Loucy (cell line): ENCODE measurements around the gene CAMTA1.

Experiments
- H2AFZ ChIP-seq: fragments of 200-600 bp; sonication (generic); 2 replicates; pipeline ENCODE4 v1.6.0; 2016; ENCODE audit warnings: antibody characterized with exemption, mild to moderate bottlenecking, low read length, moderate library complexity
- H3F3A ChIP-seq: fragments of 200-600 bp; 2 replicates; pipeline ENCODE4 v1.6.0; 2016; ENCODE audit warnings: antibody characterized with exemption, low read depth, mild to moderate bottlenecking
- H3K27me3 ChIP-seq: fragments of 200-600 bp; sonication (generic); 2 replicates; pipeline ENCODE4 v1.6.1; 2014; ENCODE audit warnings: low read length, mild to moderate bottlenecking; ENCODE audit not compliant: insufficient read depth, poor library complexity, severe bottlenecking
- H3K36me3 ChIP-seq: fragments of 200-600 bp; sonication (generic); 2 replicates; pipeline ENCODE4 v1.6.1; 2016; ENCODE audit warnings: low read length; ENCODE audit not compliant: insufficient read depth
- H3K4me1 ChIP-seq: fragments of 200-600 bp; sonication (generic); 2 replicates; pipeline ENCODE4 v1.5.1; 2014; ENCODE audit warnings: low read length, mild to moderate bottlenecking; ENCODE audit not compliant: insufficient read depth, poor library complexity, severe bottlenecking
- H3K4me2 ChIP-seq: fragments of 200-600 bp; sonication (generic); 2 replicates; pipeline ENCODE4 v1.6.0; 2014; ENCODE audit warnings: antibody characterized with exemption, low read length, low read depth, mild to moderate bottlenecking; ENCODE audit not compliant: poor library complexity, severe bottlenecking
- H3K4me3 ChIP-seq: fragments of 200-600 bp; sonication (generic); 2 replicates; pipeline ENCODE4 v1.5.1; 2014; ENCODE audit warnings: low read length, mild to moderate bottlenecking, mixed read lengths; ENCODE audit not compliant: poor library complexity, severe bottlenecking
- H3K79me2 ChIP-seq: fragments of 200-600 bp; sonication (generic); 2 replicates; pipeline ENCODE4 v1.6.1; 2014; ENCODE audit warnings: low read length; ENCODE audit not compliant: insufficient read depth
- H3K9ac ChIP-seq: fragments of 200-600 bp; sonication (generic); 2 replicates; pipeline ENCODE4 v1.6.0; 2014; ENCODE audit warnings: mild to moderate bottlenecking, low read depth, low read length, moderate library complexity; ENCODE audit not compliant: poor library complexity, severe bottlenecking
- H3K9me2 ChIP-seq: fragments of 200-600 bp; sonication (generic); replicated peaks from 2 replicates; pipeline ENCODE4 v1.6.1; 2016; ENCODE audit warnings: low read depth, low read length, mixed read lengths
- H3K9me3 ChIP-seq: fragments of 200-600 bp; sonication (generic); 2 replicates; pipeline ENCODE4 v1.6.1; 2014; ENCODE audit warnings: mild to moderate bottlenecking, antibody characterized with exemption, low read length, low read depth; ENCODE audit not compliant: insufficient read depth
- H4K20me1 ChIP-seq: fragments of 200-600 bp; sonication (generic); 2 replicates; pipeline ENCODE4 v1.6.0; 2014; ENCODE audit warnings: antibody characterized with exemption, low read length, mild to moderate bottlenecking; ENCODE audit not compliant: insufficient read depth, poor library complexity, severe bottlenecking
- EZH2phosphoT487 ChIP-seq: fragments of 200-600 bp; IDR thresholded peaks from 2 replicates; pipeline ENCODE4 v1.6.1; 2018; ENCODE audit warnings: antibody characterized with exemption, mild to moderate bottlenecking, moderate library complexity, borderline replicate concordance
- TF ChIP-seq, protein P1 (sequence below): fragments of 200-600 bp; sonication (generic); conservative IDR thresholded peaks from 2 replicates; pipeline ENCODE4 v1.5.1; 2014; ENCODE audit warnings: mild to moderate bottlenecking, antibody characterized with exemption, low read length

CAMTA1 gene

DNA sequence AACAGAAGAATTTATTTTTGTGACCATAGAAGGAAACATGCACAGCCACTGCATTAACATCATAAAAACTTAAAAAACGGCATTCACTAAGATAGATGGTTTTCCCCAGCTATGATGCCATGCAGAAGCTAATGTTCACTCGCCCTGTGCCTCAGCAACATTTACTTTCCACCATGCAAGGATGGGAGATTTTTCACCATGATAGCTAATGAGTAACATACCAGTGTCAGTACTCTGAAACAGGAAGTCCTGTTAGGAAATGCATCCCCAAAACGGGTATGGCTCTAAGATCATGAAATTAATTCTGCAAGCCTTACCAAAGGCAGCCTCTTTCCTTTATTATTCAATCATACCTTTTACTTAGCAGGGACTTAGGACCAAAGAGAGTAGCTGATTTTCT is 968.4 kb downstream of the CAMTA1 start:
- no peaks in the 10 kb centered on the region for H3K9me3 ChIP-seq
- H3K79me2 ChIP-seq = no peaks in the 10 kb centered on the region
- H3K4me3 ChIP-seq = peak overlapping the region; percentile 63
- peak overlapping the region; percentile 31 for H3K9ac ChIP-seq
- no peaks in the 10 kb centered on the region for H4K20me1 ChIP-seq
- no peaks in the 10 kb centered on the region for H3K27me3 ChIP-seq
- no peaks in the 10 kb centered on the region for H3F3A ChIP-seq
- peak overlapping the region; percentile 69 for H3K4me2 ChIP-seq
- no peaks in the 10 kb centered on the region for H3K36me3 ChIP-seq
- no peak for TF ChIP-seq EZH2phosphoT487
- TF ChIP-seq, protein P1, sequence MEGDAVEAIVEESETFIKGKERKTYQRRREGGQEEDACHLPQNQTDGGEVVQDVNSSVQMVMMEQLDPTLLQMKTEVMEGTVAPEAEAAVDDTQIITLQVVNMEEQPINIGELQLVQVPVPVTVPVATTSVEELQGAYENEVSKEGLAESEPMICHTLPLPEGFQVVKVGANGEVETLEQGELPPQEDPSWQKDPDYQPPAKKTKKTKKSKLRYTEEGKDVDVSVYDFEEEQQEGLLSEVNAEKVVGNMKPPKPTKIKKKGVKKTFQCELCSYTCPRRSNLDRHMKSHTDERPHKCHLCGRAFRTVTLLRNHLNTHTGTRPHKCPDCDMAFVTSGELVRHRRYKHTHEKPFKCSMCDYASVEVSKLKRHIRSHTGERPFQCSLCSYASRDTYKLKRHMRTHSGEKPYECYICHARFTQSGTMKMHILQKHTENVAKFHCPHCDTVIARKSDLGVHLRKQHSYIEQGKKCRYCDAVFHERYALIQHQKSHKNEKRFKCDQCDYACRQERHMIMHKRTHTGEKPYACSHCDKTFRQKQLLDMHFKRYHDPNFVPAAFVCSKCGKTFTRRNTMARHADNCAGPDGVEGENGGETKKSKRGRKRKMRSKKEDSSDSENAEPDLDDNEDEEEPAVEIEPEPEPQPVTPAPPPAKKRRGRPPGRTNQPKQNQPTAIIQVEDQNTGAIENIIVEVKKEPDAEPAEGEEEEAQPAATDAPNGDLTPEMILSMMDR = no peak
- H3K4me1 ChIP-seq = peaks cover 22% of the 10 kb centered on the region
- H3K9me2 ChIP-seq = no peaks in the 10 kb centered on the region
- peak overlapping the region; percentile 93 for H2AFZ ChIP-seq

- no peak overlapping the region for H3K4me3 ChIP-seq
- no peak overlapping the region for H3K9ac ChIP-seq
- H3K79me2 ChIP-seq = no peaks in the 10 kb centered on the region
- peak overlapping the region; percentile 69 for H3K4me2 ChIP-seq
- peaks cover 22% of the 10 kb centered on the region for H3K4me1 ChIP-seq
- no peaks in the 10 kb centered on the region for H3F3A ChIP-seq
- no peak for TF ChIP-seq EZH2phosphoT487
- TF ChIP-seq, protein P1 = no peak
- H3K9me3 ChIP-seq = no peaks in the 10 kb centered on the region
- no peaks in the 10 kb centered on the region for H3K36me3 ChIP-seq
- no peaks in the 10 kb centered on the region for H4K20me1 ChIP-seq
- peak overlapping the region; percentile 93 for H2AFZ ChIP-seq
- H3K27me3 ChIP-seq = no peaks in the 10 kb centered on the region
- H3K9me2 ChIP-seq = no peaks in the 10 kb centered on the region
These were observed 969.0 kb downstream of the CAMTA1 start for GRCh38 chr1:7754234-7754633.

DNA sequence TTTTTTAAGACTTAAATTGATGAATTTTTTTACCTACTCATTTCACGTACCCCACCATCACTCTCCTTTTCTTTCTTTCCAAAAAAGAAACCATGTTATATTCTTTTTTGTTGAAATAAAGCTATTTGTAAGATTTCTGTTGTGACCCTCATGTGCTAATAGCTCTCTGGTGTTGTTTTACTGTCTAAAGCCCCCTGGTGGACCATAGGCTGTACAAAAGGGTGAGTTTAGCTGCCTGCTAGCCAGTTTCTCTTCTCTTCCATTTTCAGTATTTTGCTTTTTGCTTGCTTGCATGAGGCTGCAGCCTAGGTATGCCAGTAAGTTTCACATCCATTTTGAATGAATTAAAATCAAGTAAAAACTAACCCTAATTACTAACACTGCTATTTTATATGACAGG is 970.2 kb downstream of the CAMTA1 start:
- H4K20me1 ChIP-seq = no peaks in the 10 kb centered on the region
- no peak overlapping the region for H3K9ac ChIP-seq
- no peak overlapping the region for H3K4me2 ChIP-seq
- no peaks in the 10 kb centered on the region for H3K9me3 ChIP-seq
- no peaks in the 10 kb centered on the region for H3K36me3 ChIP-seq
- no peaks in the 10 kb centered on the region for H3K79me2 ChIP-seq
- H3K4me1 ChIP-seq = peaks cover 22% of the 10 kb centered on the region
- no peaks in the 10 kb centered on the region for H3F3A ChIP-seq
- no peaks in the 10 kb centered on the region for H3K27me3 ChIP-seq
- TF ChIP-seq EZH2phosphoT487 = no peak
- TF ChIP-seq, protein P1 = peak; percentile 69
- H2AFZ ChIP-seq = 0 out of 2 replicates have a peak overlapping the region, but pooled peaks have one; percentile 45
- H3K9me2 ChIP-seq = no peaks in the 10 kb centered on the region
- no peak overlapping the region for H3K4me3 ChIP-seq
